Measurements from ENCODE around the gene MORN4. TPM values are rescaled to one million over a fixed set of nuclear protein-coding genes. Genes with fewer than 3 reads are reported as not detected.

MORN4 gene
- polyA plus RNA-seq, 4 donors: 4.0 to 15.5 TPM; not detected in 2

DNA sequence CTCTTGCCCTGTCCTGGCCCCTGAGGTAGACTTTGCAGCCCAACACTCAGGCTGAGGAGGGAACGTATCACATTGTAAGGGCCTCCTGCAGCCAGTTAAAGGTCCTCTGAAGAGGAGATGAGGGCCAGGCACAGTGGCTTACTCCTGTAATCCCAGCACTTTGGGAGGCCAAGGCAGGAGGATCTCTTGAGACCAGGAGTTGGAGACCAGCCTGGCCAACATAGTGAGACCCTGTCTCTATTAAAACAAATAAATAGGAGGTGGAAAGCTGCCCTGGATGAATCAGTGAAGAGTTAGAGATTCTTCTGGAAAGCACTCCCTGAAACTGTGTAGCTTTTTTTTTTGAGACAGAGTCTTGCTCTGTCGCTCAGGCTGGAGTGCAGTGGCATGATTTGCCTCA, 46.1 kb downstream of the MORN4 start:
- H3K27me3 ChIP-seq (ENCODE audit: control insufficient read depth in 3 of 3, insufficient read depth in 3 of 3, low read length in 3 of 3): no peaks in the 10 kb centered on the region
- no peaks in the 10 kb centered on the region for H3K9me3 ChIP-seq (ENCODE audit: control insufficient read depth in 2 of 2, insufficient read depth in 1 of 2, low read depth in 1 of 2, low read length in 1 of 2)
- 89 to 97% (median 91%) methylated on average over 2 of the region's 2 CpGs for WGBS, 3 donors
- FAIRE-seq: no peak
- H3K27ac ChIP-seq (ENCODE audit: low read depth in 1 of 3, low read length in 2 of 3): no peak overlapping the region
- no peak for DNase-seq
- H3K36me3 ChIP-seq (ENCODE audit: control insufficient read depth in 3 of 3, insufficient read depth in 2 of 3, low read depth in 1 of 3, low read length in 3 of 3): peaks cover 0 to 7% (median 0%) of the 10 kb centered on the region in 3 donors
- no peak overlapping the region for H3K4me3 ChIP-seq (ENCODE audit: low read depth in 1 of 3, low read length in 3 of 3)
- peaks cover 0 to 27% (median 0%) of the 10 kb centered on the region in 3 donors for H3K4me1 ChIP-seq (ENCODE audit: control insufficient read depth in 3 of 3, insufficient read depth in 2 of 3, low read depth in 1 of 3, low read length in 2 of 3)

DNA sequence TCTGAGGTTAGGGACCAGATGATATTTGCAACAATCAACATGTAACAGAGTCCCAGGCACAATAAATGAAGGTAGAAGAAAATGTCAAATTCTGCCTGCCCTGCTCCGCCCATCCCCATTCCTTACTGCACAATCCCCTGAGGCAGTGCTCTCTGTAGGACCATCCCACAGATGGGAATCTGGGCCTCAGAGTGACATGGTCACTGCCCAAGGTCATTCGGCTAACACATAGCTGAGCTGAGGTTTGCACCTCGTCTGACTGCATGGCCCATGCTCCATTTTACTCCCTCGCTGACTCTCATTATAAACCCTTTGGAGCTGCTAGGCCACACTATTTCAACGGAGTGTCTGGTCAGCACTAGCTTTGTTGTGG, 47.9 kb downstream of the MORN4 start:
- H3K4me1 ChIP-seq (ENCODE audit: control insufficient read depth in 3 of 3, insufficient read depth in 2 of 3, low read depth in 1 of 3, low read length in 2 of 3): peaks cover 0 to 18% (median 0%) of the 10 kb centered on the region in 3 donors
- 86 to 91% (median 87%) methylated on average over 5 of the region's 5 CpGs for WGBS, 3 donors
- FAIRE-seq: no peak
- no peak overlapping the region for H3K4me3 ChIP-seq (ENCODE audit: low read depth in 1 of 3, low read length in 3 of 3)
- H3K27ac ChIP-seq (ENCODE audit: low read depth in 1 of 3, low read length in 2 of 3): no peak overlapping the region
- H3K9me3 ChIP-seq (ENCODE audit: control insufficient read depth in 2 of 2, insufficient read depth in 1 of 2, low read depth in 1 of 2, low read length in 1 of 2): no peaks in the 10 kb centered on the region
- H3K36me3 ChIP-seq (ENCODE audit: control insufficient read depth in 3 of 3, insufficient read depth in 2 of 3, low read depth in 1 of 3, low read length in 3 of 3): peaks cover 0 to 3% (median 0%) of the 10 kb centered on the region in 3 donors
- DNase-seq: no peak
- no peaks in the 10 kb centered on the region for H3K27me3 ChIP-seq (ENCODE audit: control insufficient read depth in 3 of 3, insufficient read depth in 3 of 3, low read length in 3 of 3)

DNA sequence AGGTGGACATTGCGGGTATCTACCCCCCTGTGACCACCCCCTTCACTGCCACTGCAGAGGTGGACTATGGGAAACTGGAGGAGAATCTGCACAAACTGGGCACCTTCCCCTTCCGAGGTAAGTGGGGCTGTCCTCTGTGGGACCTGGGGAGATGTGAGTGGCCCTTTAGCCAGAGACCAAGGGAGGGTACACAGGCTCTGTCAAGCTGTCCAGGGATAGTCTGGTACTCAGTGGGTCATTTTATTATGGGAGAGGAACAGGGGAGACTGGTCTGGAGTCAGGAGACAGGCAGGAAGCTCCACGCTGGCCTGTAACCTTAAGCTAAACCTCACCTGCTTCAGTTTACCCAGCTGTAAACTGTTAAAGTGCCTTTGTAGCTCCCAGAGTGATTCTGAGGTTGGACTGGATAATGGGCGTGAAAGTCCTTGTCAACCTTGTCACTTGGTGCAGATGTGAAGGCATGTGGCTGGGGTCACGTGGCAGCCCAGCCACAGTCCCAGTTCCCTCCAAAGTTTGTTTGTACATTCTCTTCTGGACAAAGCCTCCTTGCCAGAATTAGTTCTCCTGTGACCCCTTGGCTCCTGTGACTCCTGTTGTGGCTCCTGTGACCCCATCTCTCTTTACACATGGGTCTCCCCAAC, 48.4 kb downstream of the MORN4 start:
- 81 to 86% (median 81%) methylated on average over 5 of the region's 5 CpGs for WGBS, 3 donors
- Histone ChIP-seq H3K36me3 (ENCODE audit: control insufficient read depth in 3 of 3, insufficient read depth in 2 of 3, low read depth in 1 of 3, low read length in 3 of 3) (no peaks in the 10 kb centered on the region), H3K9me3 (ENCODE audit: control insufficient read depth in 2 of 2, insufficient read depth in 1 of 2, low read depth in 1 of 2, low read length in 1 of 2) (no peaks in the 10 kb centered on the region), H3K27me3 (ENCODE audit: control insufficient read depth in 3 of 3, insufficient read depth in 3 of 3, low read length in 3 of 3) (no peaks in the 10 kb centered on the region), H3K4me1 (ENCODE audit: control insufficient read depth in 3 of 3, insufficient read depth in 2 of 3, low read depth in 1 of 3, low read length in 2 of 3) (peaks cover 0 to 18% (median 0%) of the 10 kb centered on the region in 3 donors), H3K27ac (ENCODE audit: low read depth in 1 of 3, low read length in 2 of 3) (no peak overlapping the region), H3K4me3 (ENCODE audit: low read depth in 1 of 3, low read length in 3 of 3) (no peak overlapping the region)
- FAIRE-seq (no peak), DNase-seq (no peak)

DNA sequence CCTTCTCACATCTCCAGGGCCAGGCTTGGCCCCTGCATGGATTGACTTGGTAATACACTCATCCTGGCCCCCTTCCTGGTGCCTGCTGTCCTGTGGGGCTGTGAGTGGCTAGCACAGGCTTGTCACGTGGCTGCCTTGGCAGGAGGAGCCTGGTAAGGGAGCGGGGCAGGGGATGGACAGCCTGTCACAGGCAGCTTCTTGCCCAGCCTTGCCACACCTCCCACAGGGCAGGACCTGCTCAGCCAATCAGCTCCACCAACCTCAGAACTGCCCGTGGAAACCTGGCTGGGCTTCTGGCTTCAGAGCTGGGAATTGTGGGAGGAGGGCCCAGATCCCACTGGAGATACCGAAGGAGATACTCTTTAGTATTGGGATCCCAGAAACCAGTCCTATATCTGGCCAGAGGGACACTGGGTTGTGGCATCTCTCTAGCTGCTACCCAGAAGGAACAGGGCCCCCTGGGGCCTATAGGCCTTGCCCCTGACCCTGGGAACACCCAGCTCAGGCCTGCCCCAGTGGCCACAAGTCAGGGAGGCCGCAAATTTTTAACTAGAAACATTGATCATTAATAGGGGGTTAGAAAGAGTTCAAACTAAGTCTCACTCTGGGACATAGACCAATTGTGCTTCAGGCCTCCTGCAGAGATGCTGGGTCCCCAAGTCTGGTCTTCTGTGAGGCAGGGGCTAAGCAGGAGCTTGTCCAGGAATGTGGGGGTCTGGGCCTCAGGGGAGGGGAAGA, 49.1 kb downstream of the MORN4 start, which contains the start of gene HOGA1:
Gene HOGA1, plus strand, starts transcription at position 330 of the 738 bp plus-strand sequence. Its CDS starts 315 bp downstream, at position 645.
- H3K4me3 ChIP-seq (ENCODE audit: low read depth in 1 of 3, low read length in 3 of 3): no peak within 1 kb of the TSS
- DNase-seq: peak; percentile 24 to 67
- FAIRE-seq: no peak
- whole genome bisulfite sequencing, 3 donors: 45 to 59% (median 45%) methylated on average over 5 of the region's 5 CpGs
- no peaks in the 10 kb centered on the region for H3K27me3 ChIP-seq (ENCODE audit: control insufficient read depth in 3 of 3, insufficient read depth in 3 of 3, low read length in 3 of 3)
- no peaks in the 10 kb centered on the region for H3K9me3 ChIP-seq (ENCODE audit: control insufficient read depth in 2 of 2, insufficient read depth in 1 of 2, low read depth in 1 of 2, low read length in 1 of 2)
- peaks cover 0 to 16% (median 0%) of the 10 kb centered on the region in 3 donors for H3K4me1 ChIP-seq (ENCODE audit: control insufficient read depth in 3 of 3, insufficient read depth in 2 of 3, low read depth in 1 of 3, low read length in 2 of 3)
- H3K27ac ChIP-seq (ENCODE audit: low read depth in 1 of 3, low read length in 2 of 3): no peak within 1 kb of the TSS
- H3K36me3 ChIP-seq (ENCODE audit: control insufficient read depth in 3 of 3, insufficient read depth in 2 of 3, low read depth in 1 of 3, low read length in 3 of 3): no peaks in the 10 kb centered on the region

DNA sequence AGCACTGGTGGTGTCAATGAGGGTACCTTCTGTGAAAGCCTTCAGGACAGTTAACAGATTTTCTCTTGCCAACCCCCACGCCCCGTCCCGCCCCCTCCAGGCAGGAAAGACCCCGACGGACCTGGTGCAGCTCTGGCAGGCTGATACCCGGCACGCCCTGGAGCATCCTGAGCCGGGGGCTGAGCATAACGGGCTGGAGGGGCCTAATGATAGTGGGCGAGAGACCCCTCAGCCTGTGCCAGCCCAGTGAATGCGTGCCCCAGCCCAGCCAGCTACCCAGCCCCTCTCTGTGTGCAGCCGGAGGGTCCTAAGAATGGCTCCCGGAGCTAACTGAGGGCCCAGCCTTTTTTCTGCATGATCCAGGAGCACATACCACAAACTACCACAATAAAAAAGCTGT, 49.8 kb downstream of the MORN4 start:
- Histone ChIP-seq H3K9me3 (ENCODE audit: control insufficient read depth in 2 of 2, insufficient read depth in 1 of 2, low read depth in 1 of 2, low read length in 1 of 2) (no peaks in the 10 kb centered on the region), H3K4me3 (ENCODE audit: low read depth in 1 of 3, low read length in 3 of 3) (no peak overlapping the region), H3K27me3 (ENCODE audit: control insufficient read depth in 3 of 3, insufficient read depth in 3 of 3, low read length in 3 of 3) (peaks cover 0 to 1% (median 0%) of the 10 kb centered on the region in 3 donors), H3K27ac (ENCODE audit: low read depth in 1 of 3, low read length in 2 of 3) (no peak overlapping the region), H3K4me1 (ENCODE audit: control insufficient read depth in 3 of 3, insufficient read depth in 2 of 3, low read depth in 1 of 3, low read length in 2 of 3) (peaks cover 0 to 13% (median 0%) of the 10 kb centered on the region in 3 donors), H3K36me3 (ENCODE audit: control insufficient read depth in 3 of 3, insufficient read depth in 2 of 3, low read depth in 1 of 3, low read length in 3 of 3) (no peaks in the 10 kb centered on the region)
- no peak for FAIRE-seq
- no peak for DNase-seq
- WGBS, 3 donors: 81 to 92% (median 85%) methylated on average over 13 of the region's 13 CpGs

DNA sequence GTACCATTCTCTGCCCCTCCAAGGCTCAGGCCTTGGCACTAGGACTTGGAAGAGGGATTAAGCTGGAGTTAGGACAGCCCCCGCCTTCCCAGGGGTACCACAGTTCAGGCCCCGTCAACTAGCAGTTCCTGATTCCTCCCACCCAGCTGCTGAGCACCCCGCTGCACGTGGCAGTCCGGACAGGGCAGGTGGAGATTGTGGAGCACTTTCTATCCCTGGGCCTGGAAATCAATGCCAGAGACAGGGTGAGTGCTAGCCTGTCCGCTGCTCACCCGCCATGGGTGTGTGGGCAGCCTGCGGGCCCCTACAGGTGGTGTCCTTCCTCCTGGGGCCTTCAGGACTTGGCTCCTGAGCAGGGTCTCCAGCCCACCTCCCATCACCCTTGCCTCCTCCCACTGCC, 51.1 kb downstream of the MORN4 start:
- Histone ChIP-seq H3K27me3 (ENCODE audit: control insufficient read depth in 3 of 3, insufficient read depth in 3 of 3, low read length in 3 of 3) (peaks cover 0 to 14% (median 0%) of the 10 kb centered on the region in 3 donors), H3K4me1 (ENCODE audit: control insufficient read depth in 3 of 3, insufficient read depth in 2 of 3, low read depth in 1 of 3, low read length in 2 of 3) (peaks cover 0 to 13% (median 0%) of the 10 kb centered on the region in 3 donors), H3K9me3 (ENCODE audit: control insufficient read depth in 2 of 2, insufficient read depth in 1 of 2, low read depth in 1 of 2, low read length in 1 of 2) (no peaks in the 10 kb centered on the region), H3K4me3 (ENCODE audit: low read depth in 1 of 3, low read length in 3 of 3) (no peak overlapping the region), H3K27ac (ENCODE audit: low read depth in 1 of 3, low read length in 2 of 3) (no peak overlapping the region), H3K36me3 (ENCODE audit: control insufficient read depth in 3 of 3, insufficient read depth in 2 of 3, low read depth in 1 of 3, low read length in 3 of 3) (no peaks in the 10 kb centered on the region)
- FAIRE-seq (no peak), DNase-seq (no peak)
- 85 to 92% (median 89%) methylated on average over 7 to 8 of the region's 8 CpGs for WGBS, 3 donors

DNA sequence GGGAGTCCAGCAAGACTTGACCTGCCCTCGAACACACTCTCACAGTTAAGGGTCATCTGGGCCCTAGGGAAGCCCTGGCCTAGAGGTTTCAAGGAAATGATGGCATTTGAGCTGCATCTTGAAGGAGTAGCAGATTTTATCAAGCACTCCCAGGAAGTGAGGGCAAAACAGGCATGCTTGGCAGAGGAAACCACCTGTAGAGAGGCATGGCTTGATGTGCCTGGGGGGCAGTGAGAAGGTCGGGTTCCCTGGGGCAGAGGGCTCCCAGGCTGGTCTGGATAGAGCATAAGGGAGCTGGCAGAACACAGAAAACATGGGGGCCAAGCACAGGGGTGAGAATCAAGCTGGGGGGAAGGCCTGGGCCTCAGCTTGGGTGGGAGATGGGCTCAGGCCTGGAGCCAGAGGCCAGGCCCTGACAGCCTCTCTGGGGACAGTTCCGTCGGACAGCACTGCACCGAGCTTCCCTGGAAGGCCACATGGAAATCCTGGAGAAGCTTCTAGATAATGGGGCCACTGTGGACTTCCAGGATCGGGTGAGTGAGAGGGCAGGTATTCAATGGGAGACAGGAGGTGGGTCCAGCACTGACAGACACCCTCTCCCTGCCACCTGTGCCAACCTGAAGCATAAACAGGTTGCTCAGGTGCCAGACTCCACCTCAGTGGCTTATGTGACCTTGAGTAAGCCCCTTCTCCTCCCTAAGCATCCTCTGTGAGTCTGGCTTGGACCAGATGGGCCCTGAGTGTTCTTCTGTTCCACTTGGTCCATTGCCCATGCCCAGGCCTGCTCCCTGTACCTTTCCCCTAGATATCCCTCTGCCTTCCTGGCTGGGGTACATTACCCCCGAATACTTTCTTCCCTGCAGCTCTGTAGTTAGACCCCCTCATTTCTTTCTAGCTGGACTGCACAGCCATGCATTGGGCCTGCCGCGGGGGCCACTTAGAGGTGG, 52.6 kb downstream of the MORN4 start:
- Histone ChIP-seq H3K4me3 (ENCODE audit: low read depth in 1 of 3, low read length in 3 of 3) (no peak overlapping the region), H3K36me3 (ENCODE audit: control insufficient read depth in 3 of 3, insufficient read depth in 2 of 3, low read depth in 1 of 3, low read length in 3 of 3) (no peaks in the 10 kb centered on the region), H3K4me1 (ENCODE audit: control insufficient read depth in 3 of 3, insufficient read depth in 2 of 3, low read depth in 1 of 3, low read length in 2 of 3) (peaks cover 0 to 13% (median 0%) of the 10 kb centered on the region in 3 donors), H3K27ac (ENCODE audit: low read depth in 1 of 3, low read length in 2 of 3) (no peak overlapping the region), H3K9me3 (ENCODE audit: control insufficient read depth in 2 of 2, insufficient read depth in 1 of 2, low read depth in 1 of 2, low read length in 1 of 2) (no peaks in the 10 kb centered on the region), H3K27me3 (ENCODE audit: control insufficient read depth in 3 of 3, insufficient read depth in 3 of 3, low read length in 3 of 3) (peaks cover 0 to 14% (median 0%) of the 10 kb centered on the region in 3 donors)
- DNase-seq (no peak), FAIRE-seq (no peak)
- 84 to 94% (median 86%) methylated on average over 9 of the region's 9 CpGs for WGBS, 3 donors

All from small intestine (tissue), 7 donors.